ENCODE results near the gene QRICH1.

QRICH1 gene

GRCh38 chr3:49005303-49005680 is 88.6 kb downstream of the QRICH1 start:
- no peak for TF ChIP-seq CTCF (IDR thresholded peaks at IDR 0.05; ENCODE audit: insufficient read depth, low read length, poor library complexity, severe bottlenecking)

GRCh38 chr3:49004352-49005302 is 89.2 kb downstream of the QRICH1 start:
- no peak overlapping the region for H3K4me3 ChIP-seq (replicated peaks; ENCODE audit: low read depth, low read length)
- no peak for TF ChIP-seq CTCF (IDR thresholded peaks at IDR 0.05; ENCODE audit: insufficient read depth, low read length, poor library complexity, severe bottlenecking)

More at GRCh38 chr3:49005303-49005680, 88.6 kb downstream of the QRICH1 start:
- Histone ChIP-seq H3K4me3 (replicated peaks; ENCODE audit: low read depth, low read length) (no peak overlapping the region), H3K36me3 (ENCODE audit: control insufficient read depth, insufficient read depth, low read length) (peaks cover 3% of the 10 kb centered on the region; the same call in 1 of the 2 replicates), H3K27me3 (replicated peaks; ENCODE audit: control insufficient read depth, insufficient read depth, low read length) (no peaks in the 10 kb centered on the region)
- DNase-seq (ENCODE audit: extremely low read depth, insufficient read length): no peak

GRCh38 chr3:49001155-49001554 is 92.7 kb downstream of the QRICH1 start:
- Histone ChIP-seq H3K27me3 (replicated peaks; ENCODE audit: control insufficient read depth, insufficient read depth, low read length) (no peaks in the 10 kb centered on the region), H3K4me3 (replicated peaks; ENCODE audit: low read depth, low read length) (no peak overlapping the region), H3K36me3 (ENCODE audit: control insufficient read depth, insufficient read depth, low read length) (peaks cover 6% of the 10 kb centered on the region; the same call in 1 of the 2 replicates)
- no peak for TF ChIP-seq CTCF (IDR thresholded peaks at IDR 0.05; ENCODE audit: insufficient read depth, low read length, poor library complexity, severe bottlenecking)
- DNase-seq (ENCODE audit: extremely low read depth, insufficient read length): no peak

More at GRCh38 chr3:49004352-49005302, 89.2 kb downstream of the QRICH1 start:
- H3K27me3 ChIP-seq (replicated peaks; ENCODE audit: control insufficient read depth, insufficient read depth, low read length): no peaks in the 10 kb centered on the region
- H3K36me3 ChIP-seq (ENCODE audit: control insufficient read depth, insufficient read depth, low read length): peaks cover 3% of the 10 kb centered on the region; the same call in 1 of the 2 replicates
- DNase-seq (ENCODE audit: extremely low read depth, insufficient read length): no peak

- peaks cover 6% of the 10 kb centered on the region for H3K36me3 ChIP-seq (ENCODE audit: control insufficient read depth, insufficient read depth, low read length)
- H3K27me3 ChIP-seq (replicated peaks; ENCODE audit: control insufficient read depth, insufficient read depth, low read length): no peaks in the 10 kb centered on the region
- no peak for DNase-seq (ENCODE audit: extremely low read depth, insufficient read length)
- H3K4me3 ChIP-seq (replicated peaks; ENCODE audit: low read depth, low read length): no peak overlapping the region
- no peak for TF ChIP-seq CTCF (IDR thresholded peaks at IDR 0.05; ENCODE audit: insufficient read depth, low read length, poor library complexity, severe bottlenecking)
These were observed 94.6 kb downstream of the QRICH1 start for GRCh38 chr3:48999085-48999858.

GRCh38 chr3:48997714-48998637 is 95.9 kb downstream of the QRICH1 start:
- Histone ChIP-seq H3K27me3 (replicated peaks; ENCODE audit: control insufficient read depth, insufficient read depth, low read length) (no peaks in the 10 kb centered on the region), H3K4me3 (replicated peaks; ENCODE audit: low read depth, low read length) (no peak overlapping the region), H3K36me3 (ENCODE audit: control insufficient read depth, insufficient read depth, low read length) (peaks cover 8% of the 10 kb centered on the region)
- no peak for DNase-seq (ENCODE audit: extremely low read depth, insufficient read length)
- no peak for TF ChIP-seq CTCF (IDR thresholded peaks at IDR 0.05; ENCODE audit: insufficient read depth, low read length, poor library complexity, severe bottlenecking)

All from GM06990 (cell line).